ENCODE data around the gene PHF21A.

PHF21A gene

GRCh38 chr11:45933131-45933831 lies 188.0 kb downstream of the PHF21A start:
- no peaks in the 10 kb centered on the region for H3K27me3 ChIP-seq (ENCODE audit: control insufficient read depth, insufficient read depth, low read length)
- no peak overlapping the region for H3K4me3 ChIP-seq (ENCODE audit: low read depth, low read length)
- H3K9me3 ChIP-seq (ENCODE audit: control insufficient read depth, low read length) = no peaks in the 10 kb centered on the region
- H3K9ac ChIP-seq = no peak overlapping the region
- H3K36me3 ChIP-seq (ENCODE audit: control insufficient read depth, insufficient read depth, low read length) = no peaks in the 10 kb centered on the region
- TF ChIP-seq, protein P1, sequence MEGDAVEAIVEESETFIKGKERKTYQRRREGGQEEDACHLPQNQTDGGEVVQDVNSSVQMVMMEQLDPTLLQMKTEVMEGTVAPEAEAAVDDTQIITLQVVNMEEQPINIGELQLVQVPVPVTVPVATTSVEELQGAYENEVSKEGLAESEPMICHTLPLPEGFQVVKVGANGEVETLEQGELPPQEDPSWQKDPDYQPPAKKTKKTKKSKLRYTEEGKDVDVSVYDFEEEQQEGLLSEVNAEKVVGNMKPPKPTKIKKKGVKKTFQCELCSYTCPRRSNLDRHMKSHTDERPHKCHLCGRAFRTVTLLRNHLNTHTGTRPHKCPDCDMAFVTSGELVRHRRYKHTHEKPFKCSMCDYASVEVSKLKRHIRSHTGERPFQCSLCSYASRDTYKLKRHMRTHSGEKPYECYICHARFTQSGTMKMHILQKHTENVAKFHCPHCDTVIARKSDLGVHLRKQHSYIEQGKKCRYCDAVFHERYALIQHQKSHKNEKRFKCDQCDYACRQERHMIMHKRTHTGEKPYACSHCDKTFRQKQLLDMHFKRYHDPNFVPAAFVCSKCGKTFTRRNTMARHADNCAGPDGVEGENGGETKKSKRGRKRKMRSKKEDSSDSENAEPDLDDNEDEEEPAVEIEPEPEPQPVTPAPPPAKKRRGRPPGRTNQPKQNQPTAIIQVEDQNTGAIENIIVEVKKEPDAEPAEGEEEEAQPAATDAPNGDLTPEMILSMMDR (IDR thresholded peaks at IDR 0.05) = no peak
- no peak overlapping the region for H3K4me2 ChIP-seq (ENCODE audit: low read length)
- peaks cover 6% of the 10 kb centered on the region for H3K4me1 ChIP-seq
- no peak overlapping the region for H3K27ac ChIP-seq
- no peak overlapping the region for H2AFZ ChIP-seq
- H3K79me2 ChIP-seq = no peaks in the 10 kb centered on the region

DNA sequence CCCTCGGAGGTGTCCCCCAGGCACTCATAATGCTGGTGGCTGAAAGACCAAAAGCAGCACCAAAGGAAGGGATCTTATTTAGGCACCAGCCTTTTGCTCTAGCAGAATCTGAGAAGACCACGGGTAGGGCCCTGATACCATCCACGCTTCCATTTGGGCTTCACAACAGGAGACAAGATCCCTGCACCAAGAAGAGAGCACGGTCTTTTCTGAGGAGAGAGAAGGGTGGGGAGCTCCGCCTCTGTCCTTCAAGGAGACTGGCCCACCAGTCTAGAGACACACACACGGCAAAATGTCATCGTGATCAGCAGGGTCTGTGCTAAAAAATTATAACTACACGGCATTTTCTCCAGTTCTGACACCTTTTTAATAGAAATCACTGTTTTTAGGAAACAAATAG lies 189.0 kb downstream of the PHF21A start:
- Histone ChIP-seq H3K36me3 (ENCODE audit: control insufficient read depth, insufficient read depth, low read length) (no peaks in the 10 kb centered on the region), H3K4me3 (ENCODE audit: low read depth, low read length) (no peak overlapping the region)
- TF ChIP-seq, protein P1 (IDR thresholded peaks at IDR 0.05) = no peak

DNA sequence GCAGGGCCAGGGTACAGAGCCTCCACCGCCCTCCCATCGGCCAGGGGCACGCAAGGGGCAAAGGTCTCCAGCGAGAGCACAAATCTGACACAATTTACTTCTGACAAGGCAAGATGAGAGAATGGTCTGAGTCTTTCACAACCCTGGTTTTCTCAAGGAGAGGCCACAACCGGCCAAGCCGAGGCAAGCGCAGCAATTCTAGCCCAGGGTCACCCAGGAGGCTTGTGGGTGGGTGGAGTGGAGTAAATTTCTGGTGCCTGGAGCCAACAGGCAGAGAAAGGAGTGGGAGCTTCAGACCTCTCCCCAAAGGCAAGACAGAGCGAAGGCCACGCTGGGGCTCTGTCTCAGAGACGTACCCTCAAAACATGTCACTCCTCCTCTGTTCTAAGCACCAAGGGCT lies 189.5 kb downstream of the PHF21A start:
- Histone ChIP-seq H3K27ac (no peak overlapping the region), H3K4me2 (ENCODE audit: low read length) (no peak overlapping the region), H3K4me3 (ENCODE audit: low read depth, low read length) (no peak overlapping the region), H3K27me3 (ENCODE audit: control insufficient read depth, insufficient read depth, low read length) (no peaks in the 10 kb centered on the region), H3K36me3 (ENCODE audit: control insufficient read depth, insufficient read depth, low read length) (no peaks in the 10 kb centered on the region), H3K79me2 (no peaks in the 10 kb centered on the region), H3K4me1 (peaks cover 6% of the 10 kb centered on the region), H3K9ac (no peak overlapping the region), H3K9me3 (ENCODE audit: control insufficient read depth, low read length) (no peaks in the 10 kb centered on the region), H2AFZ (no peak overlapping the region)
- TF ChIP-seq, protein P1 (IDR thresholded peaks at IDR 0.05) = no peak

More for the DNA sequence above, 189.0 kb downstream of the PHF21A start:
- Histone ChIP-seq H3K79me2 (no peaks in the 10 kb centered on the region), H3K27me3 (ENCODE audit: control insufficient read depth, insufficient read depth, low read length) (no peaks in the 10 kb centered on the region), H3K9ac (no peak overlapping the region), H3K4me1 (peaks cover 6% of the 10 kb centered on the region), H3K9me3 (ENCODE audit: control insufficient read depth, low read length) (no peaks in the 10 kb centered on the region), H2AFZ (no peak overlapping the region), H3K27ac (no peak overlapping the region), H3K4me2 (ENCODE audit: low read length) (no peak overlapping the region)

GRCh38 chr11:45930951-45931570 lies 190.2 kb downstream of the PHF21A start:
- H3K36me3 ChIP-seq (ENCODE audit: control insufficient read depth, insufficient read depth, low read length) = no peaks in the 10 kb centered on the region
- H3K4me2 ChIP-seq (ENCODE audit: low read length) = no peak overlapping the region
- H2AFZ ChIP-seq = no peak overlapping the region
- no peak overlapping the region for H3K4me3 ChIP-seq (ENCODE audit: low read depth, low read length)
- no peaks in the 10 kb centered on the region for H3K79me2 ChIP-seq
- H3K9ac ChIP-seq = no peak overlapping the region
- H3K4me1 ChIP-seq = peaks cover 6% of the 10 kb centered on the region
- H3K27me3 ChIP-seq (ENCODE audit: control insufficient read depth, insufficient read depth, low read length) = no peaks in the 10 kb centered on the region
- no peaks in the 10 kb centered on the region for H3K9me3 ChIP-seq (ENCODE audit: control insufficient read depth, low read length)
- H3K27ac ChIP-seq = no peak overlapping the region
- TF ChIP-seq, protein P1 (IDR thresholded peaks at IDR 0.05) = no peak
